RWPE1 (cell line): ENCODE measurements around the gene XPO5.

ENCODE experiments used
- CTCF ChIA-PET: fragments of 350-600 bp; sonication (Branson Sonifier 250); formaldehyde crosslinking; extraction: SDS; loops from one replicate; lab custom pipeline; 2021; lab: Yijun Ruan, JAX
- POLR2A ChIA-PET: fragments of 400-600 bp; formaldehyde crosslinking; extraction: SDS; loops from one replicate; lab custom pipeline; 2020; ENCODE audit warnings: antibody characterized with exemption; ENCODE audit not compliant: low non-redundant PET; lab: Yijun Ruan, JAX
- DNase-seq: peaks from one replicate; pipeline ENCODE4 v3.0.0; 2012; ENCODE audit warnings: low spot score
- H3K27ac ChIP-seq: fragments of 450-650 bp; 2 replicates; pipeline ENCODE4 v1.5.1; 2017
- TF ChIP-seq, protein P1 (sequence below): fragments of 450-650 bp; conservative IDR thresholded peaks from 2 replicates; pipeline ENCODE4 v1.5.1; 2017; ENCODE audit warnings: low read depth, mild to moderate bottlenecking

XPO5 gene

DNA sequence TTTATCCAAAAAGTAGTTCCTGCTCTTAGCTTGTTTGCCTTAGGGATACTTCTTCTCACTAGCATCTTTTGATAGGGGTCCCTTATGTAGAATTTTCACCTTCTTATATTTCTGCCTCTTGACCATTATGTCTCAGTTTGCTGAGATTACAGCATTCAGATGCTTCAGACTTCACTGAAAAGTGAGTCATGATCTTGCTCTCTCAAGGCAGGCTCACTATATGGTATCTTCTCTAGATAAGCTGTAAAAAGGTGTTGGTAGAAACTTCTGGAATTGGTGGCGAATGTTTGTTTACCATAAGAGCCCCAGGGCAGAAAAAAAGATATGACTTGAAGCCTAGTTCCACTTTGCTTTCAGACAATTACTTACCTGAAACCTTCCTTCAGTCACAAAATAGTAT lies 33.6 kb upstream of the XPO5 start:
- DNase-seq = no peak
- POLR2A ChIA-PET = no interaction called here
- TF ChIP-seq, protein P1, sequence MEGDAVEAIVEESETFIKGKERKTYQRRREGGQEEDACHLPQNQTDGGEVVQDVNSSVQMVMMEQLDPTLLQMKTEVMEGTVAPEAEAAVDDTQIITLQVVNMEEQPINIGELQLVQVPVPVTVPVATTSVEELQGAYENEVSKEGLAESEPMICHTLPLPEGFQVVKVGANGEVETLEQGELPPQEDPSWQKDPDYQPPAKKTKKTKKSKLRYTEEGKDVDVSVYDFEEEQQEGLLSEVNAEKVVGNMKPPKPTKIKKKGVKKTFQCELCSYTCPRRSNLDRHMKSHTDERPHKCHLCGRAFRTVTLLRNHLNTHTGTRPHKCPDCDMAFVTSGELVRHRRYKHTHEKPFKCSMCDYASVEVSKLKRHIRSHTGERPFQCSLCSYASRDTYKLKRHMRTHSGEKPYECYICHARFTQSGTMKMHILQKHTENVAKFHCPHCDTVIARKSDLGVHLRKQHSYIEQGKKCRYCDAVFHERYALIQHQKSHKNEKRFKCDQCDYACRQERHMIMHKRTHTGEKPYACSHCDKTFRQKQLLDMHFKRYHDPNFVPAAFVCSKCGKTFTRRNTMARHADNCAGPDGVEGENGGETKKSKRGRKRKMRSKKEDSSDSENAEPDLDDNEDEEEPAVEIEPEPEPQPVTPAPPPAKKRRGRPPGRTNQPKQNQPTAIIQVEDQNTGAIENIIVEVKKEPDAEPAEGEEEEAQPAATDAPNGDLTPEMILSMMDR = no peak
- CTCF ChIA-PET = interaction anchor here (0.7 to 1.1 kb wide), 4 partner anchors 8 to 160 kb away, joined by 3 to 7 read pairs (median 4); no protein-coding TSS in a partner anchor
- no peak overlapping the region for H3K27ac ChIP-seq

DNA sequence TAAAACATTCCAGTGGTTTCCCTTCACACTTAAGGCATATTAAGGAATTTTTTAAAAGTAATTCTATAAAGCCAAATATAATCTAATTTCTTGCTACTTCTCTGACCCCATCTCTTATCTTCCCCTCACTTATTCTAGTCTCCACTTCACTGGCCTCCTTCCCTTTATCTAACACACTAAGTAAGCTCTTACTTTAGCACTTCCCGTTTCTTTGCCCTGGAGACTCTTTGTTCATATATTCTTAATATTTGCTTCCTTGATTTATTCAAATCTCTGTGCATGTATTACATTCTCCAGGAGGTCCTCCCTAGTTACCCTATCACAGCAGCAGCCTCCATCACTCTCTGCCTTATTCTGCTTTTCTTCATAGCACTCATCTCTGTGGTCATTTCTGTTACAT lies 33.0 kb upstream of the XPO5 start:
- no peak overlapping the region for H3K27ac ChIP-seq
- POLR2A ChIA-PET = no interaction called here
- TF ChIP-seq, protein P1 = no peak
- no peak for DNase-seq
- CTCF ChIA-PET = interaction anchor here (0.7 to 1.4 kb wide), 8 partner anchors 9 to 483 kb away, joined by 3 to 9 read pairs (median 4); partner anchors contain the start of gene MRPS18A

DNA sequence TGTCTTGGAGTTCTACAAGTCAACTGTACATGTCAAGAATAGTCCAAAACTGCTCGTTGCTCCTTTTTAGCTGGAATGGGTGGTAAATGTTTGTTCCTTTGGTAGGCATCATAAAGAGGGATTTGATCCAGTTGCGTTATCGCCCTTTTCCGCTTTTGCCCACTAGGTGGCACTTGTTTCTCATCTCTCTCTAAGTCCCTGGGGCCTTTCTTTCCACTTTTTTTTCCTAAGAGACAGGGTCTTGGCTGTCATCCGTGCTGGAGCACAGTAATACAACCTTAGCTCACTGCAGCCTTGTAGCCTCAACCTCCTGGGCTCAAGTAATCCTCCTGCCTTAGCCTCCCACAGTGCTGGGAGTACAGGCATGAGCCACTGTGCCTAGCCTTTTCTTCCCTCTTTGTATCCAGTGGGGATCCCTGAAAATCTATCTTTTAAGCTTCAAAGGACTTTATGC lies 32.5 kb upstream of the XPO5 start:
- ChIA-PET POLR2A (no interaction called here), CTCF (interaction anchor here (0.7 to 1.4 kb wide), 9 partner anchors 8 to 484 kb away, joined by 3 to 9 read pairs (median 4); partner anchors contain the start of gene MRPS18A)
- TF ChIP-seq, protein P1 = peak; percentile 87
- no peak overlapping the region for H3K27ac ChIP-seq
- peak; percentile 56 for DNase-seq

DNA sequence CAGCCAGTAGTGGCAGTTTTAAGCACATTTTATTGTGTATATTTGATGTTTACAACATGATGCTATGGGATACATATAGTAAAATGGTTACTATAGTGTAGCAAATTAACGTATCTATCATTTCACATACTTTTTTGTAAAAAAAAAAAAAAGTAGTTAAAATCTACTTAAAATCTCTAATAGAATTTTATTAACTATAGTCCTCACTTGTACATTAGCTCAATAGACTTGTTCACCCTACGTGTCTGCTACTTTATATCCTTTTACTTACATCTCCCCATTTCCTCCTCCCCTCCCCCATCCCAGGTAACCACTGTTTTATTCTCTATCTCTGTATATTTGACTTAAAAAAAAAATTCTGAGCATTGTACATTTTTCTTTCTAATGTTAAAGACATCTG lies 30.2 kb upstream of the XPO5 start:
- CTCF ChIA-PET = no interaction called here
- POLR2A ChIA-PET = no interaction called here
- no peak for DNase-seq
- H3K27ac ChIP-seq = no peak overlapping the region
- TF ChIP-seq, protein P1 = no peak

DNA sequence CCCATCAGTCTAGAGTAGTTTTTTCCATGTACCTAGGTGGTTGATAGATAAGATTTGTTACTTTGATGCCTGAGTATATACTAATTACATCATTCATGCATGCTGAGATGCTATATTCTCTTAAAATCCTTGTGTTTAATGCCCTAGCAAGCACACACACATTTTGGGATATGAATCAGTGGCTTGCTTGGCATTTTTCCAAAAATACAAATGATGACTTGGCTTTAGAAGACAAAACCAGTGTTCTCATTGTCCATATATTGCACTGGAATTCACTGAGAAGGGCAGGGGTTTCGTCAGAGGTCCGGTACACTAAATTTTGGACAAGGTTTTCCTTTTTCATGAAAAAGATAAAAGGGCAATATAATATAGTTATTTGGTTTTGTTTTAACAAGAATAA lies 28.3 kb upstream of the XPO5 start:
- peak; percentile 38 for DNase-seq
- ChIA-PET CTCF (no interaction called here), POLR2A (no interaction called here)
- H3K27ac ChIP-seq = no peak overlapping the region
- TF ChIP-seq, protein P1 = no peak

GRCh38 chr6:43600595-43600994 lies 24.8 kb upstream of the XPO5 start:
- POLR2A ChIA-PET = no interaction called here
- no peak for DNase-seq
- H3K27ac ChIP-seq = no peak overlapping the region
- TF ChIP-seq, protein P1 = no peak
- CTCF ChIA-PET = interaction anchor here (0.7 to 1.0 kb wide), 2 partner anchors 8 to 11 kb away, joined by 4 to 7 read pairs; no protein-coding TSS in a partner anchor
